KOPT-K1 (cell line): ENCODE results near the gene SNAPC5.
"Not testable (repeated sequence)": the region's sequence is repeated elsewhere in the genome, so short reads cannot be mapped to it uniquely, and the experiment has no call there.

Source experiments
- H3K27ac ChIP-seq: fragments of 200-600 bp; sonication (generic); 2 replicates; pipeline ENCODE4 v1.5.1; 2016; ENCODE audit warnings: antibody characterized with exemption, mild to moderate bottlenecking, low read depth, low read length; ENCODE audit not compliant: poor library complexity, severe bottlenecking
- H3K36me3 ChIP-seq: fragments of 200-600 bp; sonication (generic); 2 replicates; pipeline ENCODE4 v1.5.1; 2017; ENCODE audit warnings: antibody characterized with exemption, mild to moderate bottlenecking, low read length, moderate library complexity; ENCODE audit not compliant: insufficient read depth
- H3K9me3 ChIP-seq: fragments of 200-600 bp; sonication (generic); 2 replicates; pipeline ENCODE4 v1.5.1; 2017; ENCODE audit warnings: antibody characterized with exemption, low read length, mild to moderate bottlenecking; ENCODE audit not compliant: insufficient read depth, poor library complexity, severe bottlenecking

Gene SNAPC5

GRCh38 chr15:66477011-66477410, 20.6 kb downstream of the SNAPC5 start:
- Histone ChIP-seq H3K27ac (no peak overlapping the region), H3K9me3 (no peaks in the 10 kb centered on the region), H3K36me3 (peaks cover 10% of the 10 kb centered on the region; the same call in 1 of the 2 replicates)

- Histone ChIP-seq H3K36me3 (peaks cover 5% of the 10 kb centered on the region; the same call in 1 of the 2 replicates), H3K27ac (no peak overlapping the region), H3K9me3 (no peaks in the 10 kb centered on the region)
These were observed 21.0 kb downstream of the SNAPC5 start for GRCh38 chr15:66476535-66476934.

- H3K27ac ChIP-seq: no peak overlapping the region
- H3K36me3 ChIP-seq: no peaks in the 10 kb centered on the region
- no peaks in the 10 kb centered on the region for H3K9me3 ChIP-seq
These were observed 22.6 kb downstream of the SNAPC5 start for GRCh38 chr15:66474963-66475362.

GRCh38 chr15:66474135-66474534, 23.4 kb downstream of the SNAPC5 start:
- H3K9me3 ChIP-seq: no peaks in the 10 kb centered on the region
- no peaks in the 10 kb centered on the region for H3K36me3 ChIP-seq
- no peak overlapping the region for H3K27ac ChIP-seq

GRCh38 chr15:66472176-66472999, 25.2 kb downstream of the SNAPC5 start:
- Histone ChIP-seq H3K9me3 (no peaks in the 10 kb centered on the region), H3K36me3 (no peaks in the 10 kb centered on the region), H3K27ac (peak overlapping the region; percentile 64)

- not testable (repeated sequence) for H3K36me3 ChIP-seq, H3K27ac ChIP-seq
These were observed 26.7 kb downstream of the SNAPC5 start for GRCh38 chr15:66470825-66471224.

GRCh38 chr15:66467162-66468040, 30.2 kb downstream of the SNAPC5 start:
- not testable (repeated sequence) for H3K27ac ChIP-seq
- H3K9me3 ChIP-seq: peaks cover 10% of the 10 kb centered on the region
- peaks cover 16% of the 10 kb centered on the region; the same call in 1 of the 2 replicates for H3K36me3 ChIP-seq

More at GRCh38 chr15:66470825-66471224, 26.7 kb downstream of the SNAPC5 start:
- not testable (repeated sequence) for H3K9me3 ChIP-seq

GRCh38 chr15:66465294-66465693, 32.3 kb downstream of the SNAPC5 start:
- not testable (repeated sequence) for H3K27ac ChIP-seq
- Histone ChIP-seq H3K36me3 (peaks cover 16% of the 10 kb centered on the region; the same call in 1 of the 2 replicates), H3K9me3 (peaks cover 10% of the 10 kb centered on the region)

- peaks cover 16% of the 10 kb centered on the region; the same call in 1 of the 2 replicates for H3K36me3 ChIP-seq
- no peak overlapping the region for H3K27ac ChIP-seq
- H3K9me3 ChIP-seq: peaks cover 10% of the 10 kb centered on the region
These were observed 34.9 kb downstream of the SNAPC5 start for GRCh38 chr15:66462627-66463026.

- Histone ChIP-seq H3K36me3 (peaks cover 15% of the 10 kb centered on the region; the same call in 1 of the 2 replicates), H3K27ac (no peak overlapping the region)
These were observed 35.6 kb downstream of the SNAPC5 start for GRCh38 chr15:66461917-66462316.

GRCh38 chr15:66461294-66461693, 36.3 kb downstream of the SNAPC5 start:
- not testable (repeated sequence) for H3K36me3 ChIP-seq, H3K9me3 ChIP-seq, H3K27ac ChIP-seq

More at GRCh38 chr15:66461917-66462316, 35.6 kb downstream of the SNAPC5 start:
- peaks cover 10% of the 10 kb centered on the region for H3K9me3 ChIP-seq

GRCh38 chr15:66459818-66460615, 37.5 kb downstream of the SNAPC5 start:
- Histone ChIP-seq H3K27ac (no peak overlapping the region), H3K36me3 (peaks cover 16% of the 10 kb centered on the region), H3K9me3 (no peaks in the 10 kb centered on the region)

- H3K9me3 ChIP-seq: no peaks in the 10 kb centered on the region
- no peak overlapping the region for H3K27ac ChIP-seq
- H3K36me3 ChIP-seq: peaks cover 22% of the 10 kb centered on the region
These were observed 41.4 kb downstream of the SNAPC5 start for GRCh38 chr15:66456211-66456610.

- Histone ChIP-seq H3K36me3 (peaks cover 22% of the 10 kb centered on the region), H3K9me3 (no peaks in the 10 kb centered on the region), H3K27ac (no peak overlapping the region)
These were observed 43.4 kb downstream of the SNAPC5 start for GRCh38 chr15:66454143-66454542.
